Activated CD8-positive, alpha-beta T cell treated with anti-CD3 and anti-CD28 coated beads, Interleukin-2, amount 10 ng/mL, durations not matched to agents 7 days and 5 days (primary cell): ENCODE results near the gene ENTHD1. TPM values are rescaled to one million over a fixed set of nuclear protein-coding genes. Genes with fewer than 3 reads are reported as not detected.

ENCODE experiments used
- ATAC-seq: fragments of 150-1000 bp; cut with Tn5 transposase; one replicate; pipeline ENCODE4 v1.10.0; 2021; ENCODE audit warnings: moderate library complexity
- CTCF ChIA-PET: fragments of 350-600 bp; sonication (Branson Sonifier 250); formaldehyde crosslinking; loops from one replicate; lab custom pipeline; 2021; ENCODE audit warnings: antibody characterized with exemption; lab: Charles Lee
- POLR2A ChIA-PET: fragments of 350-600 bp; sonication (Branson Sonifier 250); formaldehyde crosslinking; loops from one replicate; lab custom pipeline; 2021; ENCODE audit warnings: antibody characterized with exemption; lab: Charles Lee
- DNase-seq: peaks from one replicate; pipeline ENCODE4 v3.0.0-alpha.2; 2020
- H3K27ac Mint-ChIP-seq: one replicate; pipeline ENCODE4 v1.8.0; 2021; ENCODE audit warnings: mild to moderate bottlenecking, mixed read lengths
- H3K27me3 Mint-ChIP-seq: one replicate; pipeline ENCODE4 v1.8.0; 2021; ENCODE audit warnings: low read depth, mixed read lengths
- H3K36me3 Mint-ChIP-seq: one replicate; pipeline ENCODE4 v1.8.0; 2021; ENCODE audit warnings: low read depth, mixed read lengths
- H3K4me1 Mint-ChIP-seq: one replicate; pipeline ENCODE4 v1.8.0; 2021; ENCODE audit warnings: low read depth, mixed read lengths
- H3K4me3 Mint-ChIP-seq: one replicate; pipeline ENCODE4 v1.8.0; 2021; ENCODE audit warnings: mild to moderate bottlenecking, mixed read lengths
- H3K9me3 Mint-ChIP-seq: one replicate; pipeline ENCODE4 v1.8.0; 2022; ENCODE audit warnings: mixed read lengths; ENCODE audit not compliant: insufficient read depth
- total RNA-seq, 2 experiments: library from RNA; stranded (reverse); gene quantifications; one replicate each; pipeline ENCODE4 v1.2.3, GENCODE V29; 2021

ENTHD1 gene
- total RNA-seq, 2 experiments from 2014 or later, result 0.11 TPM; not detected in 1

DNA sequence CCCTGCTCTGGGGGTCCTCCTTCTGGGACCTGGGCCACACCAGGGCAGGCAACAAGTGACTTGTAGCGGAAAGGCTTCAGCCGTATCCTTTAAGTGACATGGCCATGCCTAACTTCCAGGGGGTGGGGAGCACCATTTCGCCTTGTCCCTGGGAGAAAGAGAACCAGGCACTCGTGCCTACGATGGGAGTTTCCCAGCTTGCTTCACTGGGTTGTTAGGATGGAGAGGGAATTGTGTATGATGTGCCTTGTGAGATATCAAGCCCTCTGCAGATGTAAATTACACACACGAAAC lies 171.6 kb downstream of the ENTHD1 start:
- ATAC-seq (no peak), DNase-seq (no peak)
- Mint-ChIP-seq H3K27me3 (peaks cover 19% of the 10 kb centered on the region), H3K4me3 (no peak overlapping the region), H3K36me3 (no peaks in the 10 kb centered on the region), H3K9me3 (peaks cover 5% of the 10 kb centered on the region), H3K4me1 (peaks cover 25% of the 10 kb centered on the region), H3K27ac (no peak overlapping the region)
- ChIA-PET CTCF (no interaction called here), POLR2A (no interaction called here)

DNA sequence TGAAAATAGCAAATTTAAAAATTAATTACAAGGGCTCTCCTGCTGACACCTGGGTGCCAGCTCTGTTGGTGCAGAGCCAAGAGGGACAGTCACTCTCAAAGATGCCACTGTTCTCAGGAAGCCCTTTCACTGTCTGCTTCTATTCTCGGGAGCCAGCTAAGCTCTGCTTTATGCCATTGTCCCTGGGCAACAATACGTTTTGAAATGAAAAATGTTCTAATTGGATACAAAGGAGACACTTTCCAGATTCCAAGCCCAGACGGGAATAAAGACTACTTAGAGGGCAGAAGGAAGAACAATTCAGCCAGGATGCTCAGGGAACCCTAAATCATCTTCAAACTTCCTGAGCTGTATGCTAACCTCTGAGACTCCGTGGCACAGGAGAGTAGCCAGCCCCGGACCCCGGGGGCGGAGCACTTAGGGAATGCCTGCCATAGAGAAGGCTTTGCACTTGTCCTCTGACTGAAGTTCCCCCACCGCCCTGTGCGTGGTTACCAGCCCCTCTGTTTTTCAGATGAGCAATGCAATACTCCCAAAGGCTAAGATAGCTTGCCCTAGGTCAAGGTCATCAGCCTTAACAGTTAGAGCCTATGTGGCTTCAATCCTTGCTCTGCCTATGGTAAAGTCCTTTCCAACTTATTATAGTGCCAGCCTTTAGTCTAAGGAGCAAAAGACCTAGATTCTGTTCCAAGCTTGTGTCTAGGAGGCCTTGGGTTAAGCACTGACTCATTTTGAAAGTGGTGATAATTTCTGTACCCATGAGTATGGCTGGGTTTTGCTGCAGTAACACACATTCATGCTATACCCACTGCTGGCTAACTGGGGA lies 172.1 kb downstream of the ENTHD1 start:
- no peak for DNase-seq
- peaks cover 25% of the 10 kb centered on the region for H3K4me1 Mint-ChIP-seq

DNA sequence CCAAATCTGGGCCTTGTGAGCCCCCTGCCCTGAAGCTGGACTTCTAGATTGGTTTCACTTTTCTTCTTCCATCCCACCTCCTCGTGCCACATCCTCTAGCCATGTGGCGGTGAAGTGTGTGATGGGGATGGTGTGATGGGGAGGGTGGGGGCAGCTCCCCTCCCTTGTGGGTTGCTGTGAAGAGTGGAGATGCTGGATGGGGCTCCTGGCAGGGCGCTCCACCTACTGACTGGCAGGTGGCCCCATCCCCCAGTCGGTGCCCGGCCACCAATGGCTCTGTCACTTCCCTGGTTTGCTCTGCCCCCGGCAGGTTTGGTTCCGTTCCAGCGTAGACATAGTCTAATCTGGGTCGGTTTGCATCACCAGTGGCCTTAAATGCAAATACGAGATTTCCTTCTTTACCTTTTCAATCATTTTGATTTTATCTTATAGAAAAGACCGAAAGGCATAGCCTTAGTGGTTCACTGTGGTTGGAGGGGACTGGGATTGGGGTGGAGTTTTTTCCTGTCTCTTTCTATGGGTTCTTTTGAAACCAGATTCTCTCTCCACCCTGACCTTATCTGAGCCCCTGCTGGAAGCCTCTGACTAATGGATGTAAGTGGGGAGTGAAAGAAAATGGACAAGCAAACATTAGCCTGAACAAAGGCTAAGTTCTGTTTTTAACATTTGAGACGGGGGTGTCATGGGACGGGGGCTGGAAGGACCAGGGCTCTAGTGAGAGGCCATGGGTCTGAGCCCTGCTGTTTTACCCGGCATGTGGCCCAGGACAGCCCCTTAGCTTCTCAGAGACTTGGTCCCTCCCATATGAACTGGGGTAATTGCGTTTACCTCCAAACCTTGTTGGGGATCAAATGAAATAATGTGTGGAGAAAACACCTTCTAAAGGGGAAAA lies 173.8 kb downstream of the ENTHD1 start:
- Mint-ChIP-seq H3K4me1 (peaks cover 25% of the 10 kb centered on the region), H3K27me3 (peaks cover 10% of the 10 kb centered on the region), H3K36me3 (no peaks in the 10 kb centered on the region), H3K4me3 (no peak overlapping the region), H3K27ac (no peak overlapping the region), H3K9me3 (peaks cover 5% of the 10 kb centered on the region)
- no peak for DNase-seq
- CTCF ChIA-PET, result no interaction called here
- POLR2A ChIA-PET, result no interaction called here
- ATAC-seq, result no peak

More for the DNA sequence above, 172.1 kb downstream of the ENTHD1 start:
- no peak for ATAC-seq
- no peaks in the 10 kb centered on the region for H3K36me3 Mint-ChIP-seq
- POLR2A ChIA-PET, result interaction anchor here (0.6 kb wide), 1 partner anchor 145 kb away, joined by 3 read pairs; no protein-coding TSS in a partner anchor
- H3K27me3 Mint-ChIP-seq, result peaks cover 15% of the 10 kb centered on the region
- no peak overlapping the region for H3K4me3 Mint-ChIP-seq
- CTCF ChIA-PET, result no interaction called here
- H3K27ac Mint-ChIP-seq, result no peak overlapping the region
- peaks cover 5% of the 10 kb centered on the region for H3K9me3 Mint-ChIP-seq

DNA sequence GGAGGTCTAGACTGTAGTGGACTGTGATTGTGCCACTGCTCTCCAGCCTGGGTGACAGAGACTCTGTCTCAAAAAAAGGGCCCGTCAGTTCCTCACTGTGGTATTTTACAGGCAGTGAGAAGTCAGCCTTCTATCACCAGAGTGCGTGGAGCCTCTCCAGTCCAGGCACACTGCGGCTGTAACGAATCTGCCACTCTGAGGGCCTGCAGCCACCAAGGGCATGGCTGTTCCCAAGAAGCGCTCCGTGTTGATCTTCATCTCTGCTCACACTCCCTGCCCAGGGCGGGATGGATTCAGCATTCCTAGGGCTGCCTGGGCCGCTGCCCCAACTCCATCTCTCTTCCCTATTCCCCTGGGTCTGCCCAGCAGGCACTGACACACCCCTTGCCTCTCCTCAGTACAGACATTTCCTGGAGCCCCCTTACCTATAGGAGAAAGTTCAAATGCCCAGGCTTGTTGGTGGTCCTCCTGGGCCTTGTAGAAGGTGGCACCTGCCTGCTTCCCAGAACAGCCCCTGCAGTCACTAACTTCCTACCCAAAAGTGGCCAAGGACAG lies 174.6 kb downstream of the ENTHD1 start:
- DNase-seq (no peak), ATAC-seq (no peak)
- Mint-ChIP-seq H3K27me3 (peaks cover 10% of the 10 kb centered on the region), H3K4me1 (peaks cover 25% of the 10 kb centered on the region), H3K27ac (no peak overlapping the region), H3K9me3 (peaks cover 5% of the 10 kb centered on the region), H3K4me3 (no peak overlapping the region), H3K36me3 (no peaks in the 10 kb centered on the region)
- ChIA-PET POLR2A (no interaction called here), CTCF (no interaction called here)

DNA sequence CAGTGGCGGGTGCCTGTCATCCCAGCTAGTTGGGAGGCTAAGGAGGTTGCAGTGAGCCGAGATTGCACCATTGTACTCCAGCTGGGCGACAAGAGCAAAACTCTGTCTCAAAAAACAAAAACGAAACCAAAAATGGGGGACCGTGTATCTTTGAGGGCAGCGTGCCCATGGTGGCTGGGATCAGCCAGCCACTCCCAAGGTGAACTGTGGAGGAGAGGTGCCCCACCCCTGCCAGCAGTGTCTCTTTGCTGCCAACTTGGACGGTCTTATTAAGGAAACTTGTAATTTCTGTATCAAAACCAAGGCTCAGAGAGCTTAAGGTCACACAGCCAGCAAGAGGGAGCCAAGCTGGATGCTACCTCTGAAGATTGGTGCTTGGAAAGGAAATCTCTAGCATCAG lies 175.4 kb downstream of the ENTHD1 start:
- CTCF ChIA-PET, result no interaction called here
- H3K27ac Mint-ChIP-seq, result no peak overlapping the region
- peaks cover 9% of the 10 kb centered on the region for H3K27me3 Mint-ChIP-seq
- H3K4me3 Mint-ChIP-seq, result no peak overlapping the region
- ATAC-seq (no peak), DNase-seq (no peak)
- peaks cover 25% of the 10 kb centered on the region for H3K4me1 Mint-ChIP-seq
- H3K9me3 Mint-ChIP-seq, result peaks cover 5% of the 10 kb centered on the region
- POLR2A ChIA-PET, result no interaction called here
- no peaks in the 10 kb centered on the region for H3K36me3 Mint-ChIP-seq

DNA sequence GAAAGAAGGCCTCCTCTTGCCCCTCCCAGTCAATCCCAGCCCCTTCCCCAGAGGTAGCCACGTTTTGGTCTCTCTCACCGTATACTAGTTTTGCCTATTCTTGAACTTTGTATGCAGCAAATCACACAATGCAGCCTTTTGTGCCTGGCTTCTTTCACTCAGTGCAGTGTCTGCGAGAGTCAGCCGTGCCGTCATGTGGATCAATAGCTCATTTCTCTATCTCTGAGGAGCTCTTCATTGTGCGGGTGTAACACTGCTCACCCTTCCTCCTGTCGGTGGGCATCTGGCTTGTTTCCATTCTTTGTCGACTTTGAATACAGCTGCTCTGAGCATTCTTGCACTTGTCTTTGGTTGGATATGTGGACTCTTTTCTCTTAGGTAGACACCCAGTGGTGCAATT lies 176.5 kb downstream of the ENTHD1 start:
- ATAC-seq (no peak), DNase-seq (no peak)
- H3K27me3 Mint-ChIP-seq, result peaks cover 7% of the 10 kb centered on the region
- H3K36me3 Mint-ChIP-seq, result no peaks in the 10 kb centered on the region
- no peak overlapping the region for H3K4me3 Mint-ChIP-seq
- ChIA-PET POLR2A (no interaction called here), CTCF (no interaction called here)
- H3K9me3 Mint-ChIP-seq, result no peaks in the 10 kb centered on the region
- peaks cover 19% of the 10 kb centered on the region for H3K4me1 Mint-ChIP-seq
- no peak overlapping the region for H3K27ac Mint-ChIP-seq

DNA sequence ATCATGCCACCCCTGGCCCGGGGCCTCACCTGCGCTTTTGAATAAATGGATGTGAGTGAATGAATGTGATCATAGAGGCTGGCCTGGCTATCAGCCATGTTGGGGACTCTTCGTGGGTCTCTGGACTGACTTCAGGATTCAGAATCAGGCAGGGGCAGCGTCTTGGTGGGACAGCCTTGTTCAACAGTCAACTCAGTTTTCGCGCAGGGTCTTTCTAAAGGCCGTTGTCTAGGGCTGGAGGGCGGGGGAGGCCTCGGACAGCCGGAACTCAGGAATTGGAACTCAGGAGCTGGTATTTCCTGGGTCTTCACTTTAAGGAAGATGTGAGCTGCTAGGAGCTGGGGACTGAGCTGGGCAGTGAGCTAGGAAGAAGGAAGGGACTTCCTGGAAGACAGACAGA lies 177.0 kb downstream of the ENTHD1 start:
- Mint-ChIP-seq H3K4me1 (peaks cover 19% of the 10 kb centered on the region), H3K36me3 (no peaks in the 10 kb centered on the region), H3K4me3 (no peak overlapping the region), H3K27me3 (peaks cover 10% of the 10 kb centered on the region), H3K27ac (no peak overlapping the region), H3K9me3 (no peaks in the 10 kb centered on the region)
- CTCF ChIA-PET, result no interaction called here
- ATAC-seq (no peak), DNase-seq (no peak)
- POLR2A ChIA-PET, result no interaction called here

DNA sequence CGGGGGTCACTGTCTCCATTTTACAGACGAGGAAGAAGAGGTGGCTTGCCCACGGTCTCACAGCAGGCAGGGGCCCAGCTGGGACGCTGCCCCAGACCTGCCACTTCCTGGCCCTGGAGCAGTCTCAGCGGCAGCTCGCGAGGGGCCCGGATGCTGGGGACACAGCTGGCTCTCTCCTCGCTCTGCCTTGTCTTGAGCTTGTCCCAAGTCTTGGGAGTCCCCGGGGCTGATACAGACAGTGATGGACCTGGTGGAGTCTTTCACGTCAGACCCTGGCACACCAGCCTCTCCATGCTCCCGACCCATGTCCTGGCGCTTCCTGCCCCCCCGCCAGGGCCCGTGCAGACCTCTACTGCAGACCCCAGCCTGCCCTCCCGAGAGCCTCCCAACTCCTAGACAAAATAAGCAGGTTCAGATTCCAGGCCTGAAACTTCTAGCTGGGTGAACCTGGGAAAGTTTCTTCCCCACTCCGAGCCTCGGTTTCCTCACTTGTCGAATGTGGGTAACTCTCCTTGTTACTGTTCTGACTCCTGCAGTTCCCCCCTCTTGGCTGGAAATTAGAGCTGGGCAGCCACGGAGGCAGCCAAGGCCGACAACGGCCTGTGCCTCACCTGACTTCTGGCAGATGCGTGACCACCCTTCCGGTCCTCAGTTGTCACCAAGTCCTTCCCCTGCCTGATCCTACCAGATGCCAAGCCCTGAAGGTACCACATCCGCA lies 177.6 kb downstream of the ENTHD1 start:
- Mint-ChIP-seq H3K36me3 (no peaks in the 10 kb centered on the region), H3K4me3 (no peak overlapping the region), H3K9me3 (no peaks in the 10 kb centered on the region), H3K4me1 (peaks cover 17% of the 10 kb centered on the region), H3K27ac (no peak overlapping the region), H3K27me3 (peaks cover 10% of the 10 kb centered on the region)
- ChIA-PET POLR2A (no interaction called here), CTCF (no interaction called here)
- DNase-seq, result no peak
- ATAC-seq, result no peak

DNA sequence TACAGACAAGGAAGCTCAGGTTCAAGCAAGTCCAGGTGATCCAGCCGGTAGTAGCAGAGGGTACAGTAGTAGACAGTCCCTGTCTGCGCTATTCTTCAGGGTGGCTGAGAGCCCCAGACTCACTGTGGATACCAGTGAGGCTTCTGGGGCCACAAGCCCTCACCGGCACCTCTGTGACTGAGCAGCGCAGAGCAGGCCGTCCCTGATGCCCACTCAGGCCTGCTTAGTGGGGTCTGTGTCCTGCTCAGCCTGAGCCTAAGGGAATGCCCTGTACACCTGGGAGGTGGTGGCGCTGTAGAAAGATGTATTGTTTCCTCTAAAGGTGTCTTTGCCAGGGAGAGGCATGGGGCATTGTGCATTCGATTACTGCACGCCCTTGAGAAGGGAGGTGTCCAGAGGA lies 179.2 kb downstream of the ENTHD1 start:
- DNase-seq (no peak), ATAC-seq (no peak)
- peaks cover 16% of the 10 kb centered on the region for H3K27me3 Mint-ChIP-seq
- peaks cover 8% of the 10 kb centered on the region for H3K4me1 Mint-ChIP-seq
- no peaks in the 10 kb centered on the region for H3K36me3 Mint-ChIP-seq
- H3K9me3 Mint-ChIP-seq, result no peaks in the 10 kb centered on the region
- H3K4me3 Mint-ChIP-seq, result no peak overlapping the region
- ChIA-PET POLR2A (interaction anchor here (0.6 kb wide), 1 partner anchor 1054 kb away, joined by 3 read pairs; no protein-coding TSS in a partner anchor), CTCF (no interaction called here)
- H3K27ac Mint-ChIP-seq, result no peak overlapping the region

DNA sequence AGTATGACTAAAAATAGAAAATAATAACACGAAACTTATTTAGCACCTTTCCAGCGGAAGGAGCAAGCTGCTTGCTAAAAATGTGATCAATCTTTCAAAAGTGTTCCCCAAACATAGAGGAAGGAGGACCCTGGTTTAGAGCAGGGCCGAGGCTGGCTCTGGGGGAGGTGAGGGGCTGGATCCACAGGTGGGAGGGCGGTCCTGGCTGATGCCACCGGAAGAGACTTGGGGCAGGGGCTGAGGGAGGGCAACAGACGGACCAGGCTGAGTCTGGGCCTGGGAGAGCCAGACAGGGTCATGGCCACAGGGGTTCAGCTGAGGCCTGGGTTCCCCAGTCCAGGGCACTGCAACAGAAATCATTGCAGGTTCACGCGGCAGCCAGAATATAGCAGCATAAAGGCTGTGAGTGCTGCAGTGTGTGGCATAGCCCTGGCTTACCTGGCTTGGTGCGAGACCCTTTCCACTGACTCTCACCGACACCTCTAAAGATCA lies 179.7 kb downstream of the ENTHD1 start:
- H3K4me3 Mint-ChIP-seq, result no peak overlapping the region
- POLR2A ChIA-PET, result interaction anchor here (0.6 kb wide), 1 partner anchor 1055 kb away, joined by 3 read pairs; no protein-coding TSS in a partner anchor
- CTCF ChIA-PET, result no interaction called here
- no peak for ATAC-seq
- peaks cover 17% of the 10 kb centered on the region for H3K27me3 Mint-ChIP-seq
- no peaks in the 10 kb centered on the region for H3K9me3 Mint-ChIP-seq
- H3K27ac Mint-ChIP-seq, result no peak overlapping the region
- DNase-seq, result no peak
- peaks cover 5% of the 10 kb centered on the region for H3K4me1 Mint-ChIP-seq
- H3K36me3 Mint-ChIP-seq, result no peaks in the 10 kb centered on the region

DNA sequence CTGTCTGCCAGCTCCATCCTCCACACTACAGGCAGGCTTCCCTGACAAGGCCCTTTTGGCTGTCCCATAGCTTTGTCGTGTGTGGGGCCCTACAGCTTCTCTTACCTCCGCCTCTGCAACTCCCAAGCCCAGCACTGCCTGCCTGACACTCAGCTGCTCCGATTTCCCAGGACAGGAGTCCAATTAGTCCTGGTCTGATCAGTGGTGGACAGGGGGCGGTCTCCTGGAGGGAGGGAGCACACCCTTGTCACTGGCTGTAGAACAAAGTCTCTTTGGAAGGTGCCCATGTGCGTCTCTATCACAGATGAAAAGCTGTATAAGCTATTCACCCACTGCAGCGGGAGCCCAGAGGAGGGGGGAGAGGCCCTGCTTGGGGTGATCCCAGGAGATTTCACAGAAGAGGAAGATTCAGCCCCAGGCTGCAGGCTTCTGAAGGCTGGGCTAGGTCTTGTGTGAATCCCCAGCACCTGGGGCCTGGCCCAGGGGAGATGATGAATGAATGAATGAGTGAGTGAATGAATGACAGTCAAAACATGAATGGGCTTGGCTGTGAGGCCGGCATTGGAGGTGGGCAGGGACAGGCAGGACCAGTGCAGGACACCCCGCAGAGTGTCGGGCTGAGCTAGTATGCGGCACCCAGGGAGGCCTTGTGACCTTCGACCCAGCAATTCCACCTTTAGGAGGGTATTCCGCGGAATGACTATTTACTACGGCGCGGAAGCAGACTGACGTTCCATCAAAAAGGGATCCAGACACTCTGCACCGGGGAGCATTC lies 180.6 kb downstream of the ENTHD1 start:
- CTCF ChIA-PET, result no interaction called here
- POLR2A ChIA-PET, result no interaction called here
- H3K27me3 Mint-ChIP-seq, result peaks cover 17% of the 10 kb centered on the region
- ATAC-seq (no peak), DNase-seq (no peak)
- no peak overlapping the region for H3K4me3 Mint-ChIP-seq
- no peaks in the 10 kb centered on the region for H3K9me3 Mint-ChIP-seq
- H3K27ac Mint-ChIP-seq, result no peak overlapping the region
- no peaks in the 10 kb centered on the region for H3K4me1 Mint-ChIP-seq
- H3K36me3 Mint-ChIP-seq, result no peaks in the 10 kb centered on the region
